ENCODE data around the gene MUTYH. TPM values are rescaled to one million over a fixed set of nuclear protein-coding genes. Genes with fewer than 3 reads are reported as not detected.

The MUTYH gene
- total RNA-seq, 1 experiment from 2014 or later, result 53.2 TPM

- Histone ChIP-seq H4K20me1 (ENCODE audit: insufficient read depth) (no peaks in the 10 kb centered on the region), H3K4me2 (peak overlapping the region; percentile 96), H3K79me2 (ENCODE audit: low read depth) (peaks cover 28% of the 10 kb centered on the region), H2AFZ (no peak overlapping the region), H3K4me1 (replicated peaks; ENCODE audit: insufficient read depth) (peaks cover 42% of the 10 kb centered on the region), H3F3A (ENCODE audit: insufficient read depth, low read depth) (peaks cover 34% of the 10 kb centered on the region), H3K9me3 (ENCODE audit: insufficient read depth, low read depth) (no peaks in the 10 kb centered on the region), H3K4me3 (peak overlapping the region; percentile 85; the same call in 1 of the 2 replicates), H3K9me2 (ENCODE audit: insufficient read depth) (no peaks in the 10 kb centered on the region), H3K27ac (peak overlapping the region; percentile 77), H3K36me3 (ENCODE audit: low read depth) (0 out of 2 replicates have a peak, but pooled peaks cover 9% of the 10 kb centered on the region), H3K27me3 (ENCODE audit: insufficient read depth, low read depth) (no peaks in the 10 kb centered on the region)
- intact Hi-C loops (cut with micrococcal nuclease; ENCODE audit: unreplicated experiment), result loop anchor here (1.0 to 5.0 kb wide), 3 partner anchors 11 to 853 kb away; partner anchors contain the start of genes MUTYH and TOE1
- CTCF ChIA-PET, result interaction anchor here (0.6 to 1.4 kb wide), 3 partner anchors 19 to 617 kb away, joined by 7 to 16 read pairs (median 10); no protein-coding TSS in a partner anchor
- POLR2A ChIA-PET (ENCODE audit: unreplicated experiment), result interaction anchor here (0.5 to 1.5 kb wide), 8 partner anchors 11 to 852 kb away, joined by 3 to 14 read pairs (median 4); partner anchors contain the start of genes MUTYH, PLK3 and TOE1
- BruUV-seq (replicated peaks), result no TSS peak
- DNase-seq, result peak; percentile 86 to 96
- TF ChIP-seq CTCF (conservative IDR thresholded peaks at IDR 0.05) (no peak), EZH2 (IDR thresholded peaks at IDR 0.05; ENCODE audit: low read depth) (no peak)
Observed at GRCh38 chr1:45329445-45329844, 10.8 kb downstream of the MUTYH start.

GRCh38 chr1:45328680-45329079 lies 11.6 kb downstream of the MUTYH start:
- peak overlapping the region; percentile 77 for H3K27ac ChIP-seq
- no peaks in the 10 kb centered on the region for H4K20me1 ChIP-seq (ENCODE audit: insufficient read depth)
- H3K4me1 ChIP-seq (replicated peaks; ENCODE audit: insufficient read depth), result peaks cover 41% of the 10 kb centered on the region
- 0 out of 2 replicates have a peak, but pooled peaks cover 9% of the 10 kb centered on the region for H3K36me3 ChIP-seq (ENCODE audit: low read depth)
- ChIA-PET CTCF (interaction anchor here (0.9 to 1.4 kb wide), 2 partner anchors 20 to 25 kb away, joined by 7 to 10 read pairs; no protein-coding TSS in a partner anchor), POLR2A (ENCODE audit: unreplicated experiment) (interaction anchor here (0.6 to 1.5 kb wide), 5 partner anchors 12 to 113 kb away, joined by 3 to 14 read pairs (median 4); partner anchors contain the start of genes MUTYH and TOE1)
- no peaks in the 10 kb centered on the region for H3K9me3 ChIP-seq (ENCODE audit: insufficient read depth, low read depth)
- no peaks in the 10 kb centered on the region for H3K27me3 ChIP-seq (ENCODE audit: insufficient read depth, low read depth)
- peaks cover 26% of the 10 kb centered on the region for H3K79me2 ChIP-seq (ENCODE audit: low read depth)
- TF ChIP-seq EZH2 (IDR thresholded peaks at IDR 0.05; ENCODE audit: low read depth), result no peak
- TF ChIP-seq CTCF (conservative IDR thresholded peaks at IDR 0.05), result no peak
- H3K4me2 ChIP-seq, result peak overlapping the region; percentile 96
- TSS peak; percentile 11 for BruUV-seq (replicated peaks)
- H2AFZ ChIP-seq, result no peak overlapping the region
- H3K4me3 ChIP-seq, result peak overlapping the region; percentile 85
- DNase-seq, result no peak
- H3F3A ChIP-seq (ENCODE audit: insufficient read depth, low read depth), result peaks cover 34% of the 10 kb centered on the region
- intact Hi-C loops (cut with micrococcal nuclease; ENCODE audit: unreplicated experiment), result loop anchor here (1.0 to 5.0 kb wide), 3 partner anchors 12 to 854 kb away; partner anchors contain the start of genes MUTYH and TOE1
- no peaks in the 10 kb centered on the region for H3K9me2 ChIP-seq (ENCODE audit: insufficient read depth)

GRCh38 chr1:45327644-45328515 lies 12.4 kb downstream of the MUTYH start:
- Histone ChIP-seq H3F3A (ENCODE audit: insufficient read depth, low read depth) (peaks cover 34% of the 10 kb centered on the region), H2AFZ (peak overlapping the region; percentile 91; the same call in 1 of the 2 replicates), H3K27me3 (ENCODE audit: insufficient read depth, low read depth) (no peaks in the 10 kb centered on the region), H3K36me3 (ENCODE audit: low read depth) (0 out of 2 replicates have a peak, but pooled peaks cover 9% of the 10 kb centered on the region), H3K79me2 (ENCODE audit: low read depth) (peaks cover 26% of the 10 kb centered on the region), H3K4me1 (replicated peaks; ENCODE audit: insufficient read depth) (peaks cover 41% of the 10 kb centered on the region), H3K4me3 (peak overlapping the region; percentile 85), H3K9me2 (ENCODE audit: insufficient read depth) (no peaks in the 10 kb centered on the region), H3K9me3 (ENCODE audit: insufficient read depth, low read depth) (no peaks in the 10 kb centered on the region), H3K27ac (peak overlapping the region; percentile 77), H4K20me1 (ENCODE audit: insufficient read depth) (no peaks in the 10 kb centered on the region), H3K4me2 (peak overlapping the region; percentile 96)
- ChIA-PET POLR2A (ENCODE audit: unreplicated experiment) (interaction anchor here (0.6 to 1.3 kb wide), 4 partner anchors 8 to 358 kb away, joined by 3 to 11 read pairs (median 4); no protein-coding TSS in a partner anchor), CTCF (interaction anchor here (1.2 kb wide), 1 partner anchor 12 kb away, joined by 3 read pairs; the partner anchor contains the start of gene TOE1)
- TF ChIP-seq CTCF (conservative IDR thresholded peaks at IDR 0.05) (no peak), EZH2 (IDR thresholded peaks at IDR 0.05; ENCODE audit: low read depth) (no peak)
- no peak for DNase-seq
- no TSS peak for BruUV-seq (replicated peaks)
- intact Hi-C loops (cut with micrococcal nuclease; ENCODE audit: unreplicated experiment), result loop anchor here (5.0 kb wide), 1 partner anchor 854 kb away; no protein-coding TSS in a partner anchor

Data from PC-9 (cell line).